HG02840 (cell line): Measurements from ENCODE around the gene LRRC74B.

Experiments used
- ATAC-seq: cut with Tn5 transposase; IDR thresholded peaks from one replicate; pipeline ENCODE4 v1.9.1; 2021; ENCODE audit warnings: mild to moderate bottlenecking, moderate library complexity, moderate number of reproducible peaks; ENCODE audit not compliant: unreplicated experiment, low FRiP score

LRRC74B gene

DNA sequence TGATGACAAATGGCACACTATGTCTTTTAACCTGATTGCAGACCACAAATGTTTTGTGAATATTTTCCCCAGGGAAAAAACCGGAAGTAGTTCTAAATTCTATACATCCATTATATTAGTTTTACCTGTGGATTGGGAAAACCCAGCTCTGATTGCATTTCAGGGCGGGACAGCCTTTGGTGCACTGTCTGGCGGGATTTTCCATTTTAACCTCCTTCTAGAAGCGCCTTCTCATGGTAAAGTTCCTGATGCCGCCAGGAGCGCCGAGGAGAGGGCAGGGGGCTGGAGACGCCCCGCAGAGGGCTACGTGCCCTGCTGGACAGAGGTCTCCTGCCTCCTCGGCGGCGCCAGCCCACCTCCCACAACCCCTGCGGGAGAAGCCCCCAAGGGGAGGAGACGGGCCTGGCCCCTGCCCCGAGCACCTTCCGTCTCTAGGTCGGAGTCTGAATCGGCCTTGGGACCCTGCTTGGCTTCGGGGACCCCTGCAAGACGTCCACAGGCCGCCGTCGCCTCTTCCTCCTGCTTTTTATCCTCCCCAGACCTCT is 32.0 kb upstream of the LRRC74B start:
- ATAC-seq = no peak

GRCh38 chr22:21014202-21014725 is 31.5 kb upstream of the LRRC74B start:
- ATAC-seq = peak; percentile 74

DNA sequence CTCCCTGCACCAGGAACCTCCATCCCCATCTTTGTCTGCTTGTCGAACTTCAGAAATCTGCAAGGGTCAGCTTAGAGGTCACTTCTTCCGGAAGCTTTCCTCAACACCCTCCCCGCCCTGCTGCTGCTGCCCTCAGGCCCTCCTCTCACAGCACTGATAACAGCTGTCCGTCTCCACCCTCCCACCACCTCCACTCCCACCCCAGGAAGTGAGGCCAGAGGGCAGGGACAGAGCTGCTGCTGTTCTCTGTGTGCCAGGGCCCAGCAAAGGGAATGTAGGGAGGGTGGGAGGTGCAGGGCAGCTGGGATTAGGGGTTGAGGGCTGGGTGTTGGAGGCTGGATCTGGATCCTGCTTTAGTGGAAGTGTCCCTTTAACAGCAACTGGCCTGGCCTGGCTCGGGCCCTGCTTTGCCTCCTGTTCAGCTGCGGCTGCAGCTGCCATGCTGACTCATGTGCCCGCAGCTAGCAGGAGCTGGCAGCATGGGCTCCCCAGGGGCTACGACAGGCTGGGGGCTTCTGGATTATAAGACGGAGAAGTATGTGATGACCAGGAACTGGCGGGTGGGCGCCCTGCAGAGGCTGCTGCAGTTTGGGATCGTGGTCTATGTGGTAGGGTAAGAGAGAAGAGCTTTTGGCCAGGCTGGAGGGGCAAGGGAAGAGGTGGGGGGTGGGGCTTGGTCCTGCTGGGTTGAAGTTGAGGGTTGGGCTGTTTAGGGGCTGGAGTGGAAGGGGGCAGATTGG is 30.9 kb upstream of the LRRC74B start, which contains the start of gene P2RX6:
Gene P2RX6, plus strand, starts transcription at position 440 of the 740 bp plus-strand sequence. Its CDS starts 10 bp downstream, at position 450.
- no peak for ATAC-seq

GRCh38 chr22:21015466-21016006 is 30.2 kb upstream of the LRRC74B start:
- no peak for ATAC-seq

DNA sequence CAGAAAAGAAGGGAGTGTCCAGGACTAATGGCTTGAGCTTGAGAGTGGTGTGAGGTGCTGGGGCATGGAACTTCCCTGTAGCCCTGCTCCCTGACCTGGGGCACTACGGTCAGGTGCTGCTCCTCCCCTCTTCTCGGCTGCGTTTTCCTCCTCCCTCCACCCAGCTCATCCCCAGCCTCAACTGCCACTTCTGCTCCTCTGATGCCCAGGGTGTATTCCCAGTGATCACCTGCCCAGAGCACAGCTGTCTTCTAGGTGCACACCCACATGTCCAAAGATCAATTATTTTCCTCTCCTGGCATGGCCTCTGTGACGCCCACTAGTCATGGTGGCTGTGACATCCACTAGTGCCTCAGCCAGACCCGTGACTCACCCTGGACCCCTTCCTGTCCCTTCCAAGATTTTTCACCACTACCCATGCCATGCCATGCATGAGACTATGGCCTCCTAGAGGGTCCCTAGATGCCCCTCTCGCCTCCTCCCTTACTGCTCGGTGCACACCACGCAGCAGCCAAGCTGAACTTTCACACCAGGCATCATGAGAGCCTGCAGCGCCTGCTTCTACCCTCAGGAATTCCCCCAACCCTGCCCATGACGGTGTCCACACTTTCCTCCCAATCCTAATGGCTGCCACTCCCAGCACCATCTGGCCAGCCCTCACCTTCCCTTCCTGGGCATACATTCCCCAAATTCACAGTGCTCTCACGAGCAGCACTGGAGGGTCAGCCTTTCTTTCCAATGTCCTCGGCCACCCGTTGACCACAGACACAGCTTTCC is 28.9 kb upstream of the LRRC74B start:
- no peak for ATAC-seq

DNA sequence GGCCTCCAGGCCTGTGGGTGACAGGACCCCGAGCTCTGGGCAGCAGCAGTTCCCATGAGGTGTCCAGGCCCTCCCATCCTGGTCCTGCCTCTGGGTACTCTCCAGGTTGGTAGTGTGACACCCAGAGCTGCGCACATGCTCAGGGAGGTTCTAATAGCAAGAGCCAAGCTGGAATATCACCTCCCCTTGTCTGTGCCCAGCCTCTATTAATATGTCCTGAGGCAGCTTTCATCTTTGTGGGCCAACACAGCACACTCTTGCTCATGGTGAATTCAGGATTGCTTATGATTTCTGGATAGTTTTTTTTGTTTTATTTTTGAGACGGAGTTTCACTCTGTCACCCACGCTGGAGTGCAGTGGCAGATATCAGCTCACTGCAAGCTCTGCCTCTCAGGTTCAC is 27.4 kb upstream of the LRRC74B start:
- ATAC-seq = no peak

DNA sequence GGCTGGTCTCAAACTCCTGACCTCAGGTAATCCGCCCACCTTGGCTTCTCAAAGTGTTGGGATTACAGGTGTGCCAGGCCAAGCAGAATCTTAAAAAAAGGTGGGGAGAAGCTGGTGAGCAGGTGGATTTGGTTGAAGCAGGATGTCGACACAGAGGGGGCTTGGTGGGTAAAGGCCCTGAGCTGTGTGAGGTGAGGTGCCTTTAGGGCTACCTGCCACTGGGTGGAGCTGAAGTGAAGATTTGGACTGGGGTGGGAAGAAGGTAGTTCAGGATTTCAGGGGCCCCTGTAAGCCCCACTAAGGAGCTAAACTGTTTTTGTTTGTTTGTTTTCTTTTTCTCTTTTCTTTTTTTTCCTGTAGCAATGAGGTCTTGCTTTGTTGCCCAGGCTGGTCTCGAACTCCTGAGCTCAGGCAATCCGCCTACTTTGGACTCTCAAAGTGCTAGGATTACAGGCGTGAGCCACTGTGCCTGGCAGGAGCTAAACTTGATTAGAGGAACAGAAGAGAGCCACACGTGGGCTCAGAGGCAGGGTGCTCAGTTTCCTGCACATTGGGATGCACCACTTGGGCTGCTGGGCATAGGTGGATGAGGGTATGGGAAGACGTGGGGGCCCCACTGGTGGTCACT is 24.8 kb upstream of the LRRC74B start:
- ATAC-seq = no peak

DNA sequence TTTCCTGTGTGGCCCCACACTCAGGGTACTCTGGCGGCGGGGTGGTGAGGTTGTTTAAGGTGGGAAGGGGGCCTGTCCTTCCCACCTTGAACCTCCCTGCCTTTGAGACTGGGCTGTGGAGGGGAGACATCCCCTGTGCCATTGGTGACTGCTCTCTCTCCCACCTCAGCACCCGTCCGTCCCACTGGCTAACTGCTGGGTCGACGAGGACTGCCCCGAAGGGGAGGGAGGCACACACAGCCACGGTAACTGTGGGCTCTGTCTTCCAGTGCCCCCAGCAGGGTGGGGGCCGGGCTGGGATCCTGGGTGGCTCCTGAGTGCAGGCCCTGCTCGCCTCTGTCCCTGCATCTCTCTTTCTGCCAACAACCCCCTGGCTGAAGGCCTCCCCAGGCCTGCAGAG is 23.2 kb upstream of the LRRC74B start:
- no peak for ATAC-seq

- ATAC-seq = no peak
These were observed 22.7 kb upstream of the LRRC74B start for GRCh38 chr22:21022955-21023614.

DNA sequence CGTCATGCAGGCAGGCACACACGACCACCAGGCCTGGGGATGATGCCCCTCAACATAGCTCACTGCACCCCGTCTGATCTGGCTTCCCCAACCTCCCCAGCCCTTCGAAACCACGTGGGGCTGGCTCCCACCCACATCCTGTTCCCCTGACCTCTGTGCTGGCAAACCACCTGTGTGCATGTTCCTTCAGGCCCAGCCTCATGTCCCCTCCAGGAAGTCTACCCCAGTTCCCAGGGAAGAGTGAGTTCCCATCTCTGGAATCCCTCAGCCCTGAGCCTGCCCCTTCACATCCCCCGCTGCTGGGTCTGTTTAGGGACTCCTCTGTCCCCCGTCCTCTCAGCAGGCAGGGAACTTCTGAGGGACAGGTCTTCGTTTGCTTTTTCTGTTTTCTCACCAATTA is 20.5 kb upstream of the LRRC74B start:
- ATAC-seq = no peak

GRCh38 chr22:21025763-21026755 is 19.7 kb upstream of the LRRC74B start:
- no peak for ATAC-seq

GRCh38 chr22:21026783-21027692 is 18.7 kb upstream of the LRRC74B start:
- no peak for ATAC-seq

DNA sequence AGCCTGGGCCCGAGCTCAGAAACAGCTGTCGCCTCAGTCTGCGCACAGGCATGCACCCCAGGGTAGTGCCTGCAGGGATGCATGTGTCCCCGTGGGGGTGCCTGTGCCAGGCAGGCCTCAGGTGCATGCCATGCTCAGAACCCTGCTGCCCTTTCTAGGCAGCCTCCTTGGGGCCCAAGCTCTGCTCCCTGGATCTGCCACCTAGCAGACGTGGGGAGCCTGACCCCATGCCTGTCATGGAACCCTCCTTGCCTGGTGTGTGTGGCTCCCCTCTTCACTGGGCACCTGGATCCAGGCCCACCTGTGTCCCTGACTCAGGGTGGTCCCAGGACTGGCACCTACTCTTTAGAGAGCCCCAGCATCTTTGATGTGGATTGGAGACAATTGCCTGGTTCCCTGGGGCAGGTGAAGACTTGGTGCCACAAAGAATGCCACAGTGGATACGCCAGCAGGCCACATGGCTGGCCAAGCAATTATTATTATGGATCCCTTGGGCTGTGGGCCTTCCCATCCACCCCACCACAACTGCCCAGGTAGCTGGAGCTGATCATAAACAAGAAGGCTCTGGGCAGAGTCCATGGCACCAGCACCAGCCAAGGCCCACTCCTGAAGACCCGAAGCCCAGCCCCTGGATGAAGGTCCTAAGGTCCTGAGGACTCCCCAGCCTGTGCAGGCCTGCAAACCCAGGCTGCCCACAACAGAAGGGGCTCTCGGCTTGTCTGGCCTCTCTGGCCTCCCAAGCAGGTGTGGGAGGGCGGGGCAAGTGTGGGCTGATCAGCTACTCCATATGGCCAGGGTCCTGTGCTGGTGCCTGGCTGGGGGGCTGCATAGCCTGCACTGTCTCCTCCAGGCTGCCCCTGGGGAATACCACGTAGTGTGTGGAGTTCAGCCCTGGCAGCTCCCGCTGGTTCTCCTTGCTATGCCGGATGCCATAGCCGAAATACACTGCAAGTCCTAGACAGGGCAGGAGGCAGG is 17.2 kb upstream of the LRRC74B start:
- no peak for ATAC-seq

- no peak for ATAC-seq
These were observed 16.2 kb upstream of the LRRC74B start for GRCh38 chr22:21029486-21030025.

GRCh38 chr22:21030032-21030431 is 15.7 kb upstream of the LRRC74B start:
- no peak for ATAC-seq
